Measurements from ENCODE around the gene OR5P2.
"Not testable (repeated sequence)": the region's sequence is repeated elsewhere in the genome, so short reads cannot be mapped to it uniquely, and the experiment has no call there.

The OR5P2 gene, protein sequence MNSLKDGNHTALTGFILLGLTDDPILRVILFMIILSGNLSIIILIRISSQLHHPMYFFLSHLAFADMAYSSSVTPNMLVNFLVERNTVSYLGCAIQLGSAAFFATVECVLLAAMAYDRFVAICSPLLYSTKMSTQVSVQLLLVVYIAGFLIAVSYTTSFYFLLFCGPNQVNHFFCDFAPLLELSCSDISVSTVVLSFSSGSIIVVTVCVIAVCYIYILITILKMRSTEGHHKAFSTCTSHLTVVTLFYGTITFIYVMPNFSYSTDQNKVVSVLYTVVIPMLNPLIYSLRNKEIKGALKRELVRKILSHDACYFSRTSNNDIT

DNA sequence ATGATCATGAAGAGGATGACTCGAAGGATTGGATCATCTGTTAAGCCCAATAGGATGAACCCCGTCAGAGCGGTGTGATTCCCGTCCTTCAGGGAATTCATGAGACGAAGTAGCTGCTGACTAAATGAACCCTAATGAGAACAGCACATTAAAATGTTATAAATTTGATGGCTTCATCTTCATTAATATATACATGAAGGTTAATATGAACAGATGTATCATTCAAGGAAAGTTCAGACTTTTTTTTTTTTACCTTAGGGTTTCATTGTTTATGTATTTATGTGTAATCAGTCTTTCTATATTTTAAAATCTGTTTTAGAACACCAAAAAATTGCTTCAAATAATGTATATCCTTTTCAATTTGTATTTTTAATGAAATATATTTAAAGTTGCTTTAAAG is at the start of gene OR5P2:
Gene OR5P2, minus strand, starts transcription at position 101 of the 400 bp plus-strand sequence. Its CDS starts 0 bp downstream, at position 101.
- DNase-seq (ENCODE audit: low read depth): no peak

DNA sequence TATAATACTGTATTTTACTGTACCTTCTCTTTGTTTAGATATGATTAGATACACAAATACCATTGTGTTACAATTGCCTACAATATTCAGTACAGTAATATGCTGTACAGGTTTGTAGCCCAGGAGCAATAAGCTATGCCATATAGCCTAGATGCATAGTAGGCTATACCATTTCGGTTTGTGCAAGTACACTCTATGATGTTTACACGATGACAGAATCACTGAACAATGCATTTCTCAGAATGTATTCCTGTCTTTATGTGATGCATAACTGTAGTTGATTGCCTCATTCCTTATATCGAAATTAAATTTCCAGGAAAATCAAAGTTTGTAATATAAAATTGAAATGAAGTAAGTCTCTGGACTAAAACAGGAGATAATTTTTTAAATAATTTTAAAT is 49.3 kb upstream of the OR5P2 start:
- no peak for DNase-seq (ENCODE audit: low read depth)

DNA sequence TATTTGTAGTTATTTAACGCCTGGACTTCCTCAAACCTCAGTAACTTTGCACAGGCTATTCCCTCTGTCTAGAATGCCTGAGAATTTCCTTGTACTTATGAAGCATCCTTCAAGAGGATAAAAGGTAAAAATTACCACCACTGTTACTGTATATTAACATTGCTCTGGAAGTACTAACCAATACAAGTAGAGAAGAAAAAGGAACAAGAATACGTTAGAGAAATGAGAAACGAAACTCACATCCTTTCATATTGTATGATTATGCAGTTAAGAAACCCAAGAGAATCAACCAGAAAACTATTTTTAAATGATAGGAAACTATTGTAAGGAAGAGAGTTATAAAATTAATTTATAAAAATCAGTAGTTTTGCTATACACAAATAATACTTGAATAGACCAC is 48.2 kb upstream of the OR5P2 start:
- no peak for DNase-seq (ENCODE audit: low read depth)

DNA sequence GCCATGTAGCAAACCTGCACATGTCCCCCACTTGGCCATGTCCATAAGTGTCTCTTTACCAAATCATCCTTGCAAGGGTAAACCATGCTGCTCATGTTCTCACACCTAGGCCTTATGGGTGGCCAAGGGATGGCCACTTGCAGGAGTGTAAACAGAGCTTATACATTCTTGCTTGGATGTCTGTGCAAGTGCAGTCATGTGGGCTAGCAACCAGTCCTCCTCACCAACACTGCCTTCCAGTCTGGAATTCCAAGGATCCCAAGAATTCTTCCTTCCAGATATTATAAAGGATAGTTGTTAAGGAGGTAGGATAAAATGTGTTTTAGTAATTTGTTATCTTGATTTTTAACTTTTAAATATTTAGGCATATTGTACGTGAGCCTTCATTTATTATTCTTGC is 47.8 kb upstream of the OR5P2 start:
- no peak for DNase-seq (ENCODE audit: low read depth)

DNA sequence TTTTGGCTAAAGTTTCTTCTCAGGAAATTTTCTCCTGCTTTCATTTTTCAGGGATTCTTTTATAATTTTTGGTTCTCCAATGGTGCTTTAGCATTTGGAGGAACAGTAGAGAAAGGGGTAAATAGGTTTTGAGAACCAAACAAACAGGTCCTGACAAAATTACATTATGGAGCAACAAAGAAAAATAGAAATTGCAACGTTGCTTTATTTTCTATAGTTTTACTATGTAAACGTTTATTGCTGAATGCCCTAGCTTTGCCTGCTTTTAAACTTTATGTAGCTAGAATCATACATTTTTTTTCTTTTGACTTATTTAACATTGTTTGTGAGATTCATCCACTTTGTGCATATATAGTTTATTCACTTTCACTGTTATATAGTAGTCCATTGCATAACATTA is 43.8 kb upstream of the OR5P2 start:
- DNase-seq (ENCODE audit: low read depth): no peak

DNA sequence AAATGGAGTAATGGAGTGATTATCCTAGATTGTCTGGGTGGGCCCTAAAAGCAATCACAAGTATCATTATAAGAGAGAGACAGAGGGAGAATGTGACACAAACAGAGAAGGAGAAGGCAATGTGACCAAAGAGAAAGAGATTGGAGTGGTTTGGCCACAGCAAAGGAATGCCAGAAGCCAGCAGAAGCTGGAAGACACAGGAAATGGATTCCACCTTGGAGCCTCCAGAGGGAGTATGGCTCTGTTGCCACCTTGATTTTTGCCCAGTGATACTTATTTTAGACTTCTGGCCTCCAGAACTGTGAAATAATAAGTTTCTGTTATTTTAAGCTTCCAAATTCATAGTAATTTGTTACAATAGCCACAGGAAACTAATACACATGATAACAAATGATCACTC is 36.8 kb upstream of the OR5P2 start:
- DNase-seq (ENCODE audit: low read depth): no peak

DNA sequence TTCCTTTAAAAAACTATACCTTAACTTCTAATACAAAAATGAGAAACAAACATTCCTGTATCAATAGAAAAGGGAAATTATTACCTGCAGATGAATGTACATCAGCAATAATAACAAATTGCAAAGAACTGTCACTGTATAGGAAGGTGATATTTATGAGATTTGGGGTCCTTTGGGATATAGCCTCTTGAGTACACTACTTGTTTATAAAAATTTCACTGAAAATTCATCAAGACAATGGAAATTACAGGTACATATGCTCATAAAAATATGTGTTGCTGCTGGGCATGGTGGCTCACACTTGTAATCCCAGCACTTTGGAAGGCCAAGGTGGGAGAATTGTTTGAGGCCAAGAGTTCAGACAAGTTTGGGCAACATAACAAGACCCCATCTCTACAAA is 34.0 kb upstream of the OR5P2 start, which contains the start of gene OR5P3:
Gene OR5P3, minus strand, starts transcription at position 101 of the 400 bp plus-strand sequence.
- no peak for DNase-seq (ENCODE audit: low read depth)

DNA sequence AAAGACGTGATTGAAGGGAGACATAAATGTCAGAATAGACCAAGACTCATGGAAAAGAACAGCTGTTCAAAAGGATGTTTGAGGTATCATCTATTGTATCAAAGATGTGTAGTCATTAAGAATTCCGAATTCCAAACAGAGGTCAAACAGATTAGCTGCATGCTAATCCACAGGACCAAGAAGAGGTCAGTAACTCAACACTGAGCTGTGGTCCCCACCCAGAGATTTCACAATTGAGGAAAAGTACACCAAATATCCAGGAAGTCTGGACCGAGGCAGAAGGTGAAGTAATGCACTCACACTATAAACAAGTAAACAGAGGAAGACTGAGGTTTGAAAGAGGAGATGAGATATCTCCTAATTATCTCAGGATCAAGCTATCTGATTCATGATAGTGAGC is 29.6 kb upstream of the OR5P2 start:
- no peak for DNase-seq (ENCODE audit: low read depth)

DNA sequence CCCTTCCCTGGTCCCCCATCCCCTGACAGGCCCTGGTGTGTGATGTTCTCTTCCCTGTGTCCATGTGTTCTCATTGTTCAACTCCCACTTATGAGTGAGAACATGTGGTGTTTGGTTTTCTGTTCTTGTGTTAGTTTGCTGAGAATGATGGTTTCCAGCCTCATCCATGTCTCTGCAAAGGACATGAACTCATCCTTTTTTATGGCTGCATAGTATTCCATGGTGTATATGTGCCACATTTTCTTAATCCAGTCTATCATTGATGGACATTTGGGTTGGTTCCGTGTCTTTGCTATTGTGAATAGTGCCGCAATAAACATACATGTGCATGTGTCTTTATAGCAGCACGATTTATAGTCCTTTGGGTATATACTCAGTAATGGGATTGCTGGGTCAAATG is 23.7 kb upstream of the OR5P2 start:
- DNase-seq (ENCODE audit: low read depth): not testable (repeated sequence)

DNA sequence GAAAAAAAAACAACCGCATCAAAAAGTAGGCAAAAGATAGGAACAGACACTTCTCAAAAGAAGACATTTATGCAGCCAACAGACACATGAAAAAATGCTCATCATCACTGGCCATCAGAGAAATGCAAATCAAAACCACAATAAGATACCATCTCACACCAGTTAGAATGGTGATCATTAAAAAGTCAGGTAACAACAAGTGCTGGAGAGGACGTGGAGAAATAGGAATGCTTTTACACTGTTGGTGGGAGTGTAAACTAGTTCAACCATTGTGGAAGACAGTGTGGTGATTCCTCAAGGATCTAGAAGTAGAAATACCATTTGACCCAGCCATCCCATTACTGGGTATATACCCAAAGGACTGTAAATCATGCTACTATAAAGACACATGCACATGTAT is 18.2 kb upstream of the OR5P2 start:
- not testable (repeated sequence) for DNase-seq (ENCODE audit: low read depth)

DNA sequence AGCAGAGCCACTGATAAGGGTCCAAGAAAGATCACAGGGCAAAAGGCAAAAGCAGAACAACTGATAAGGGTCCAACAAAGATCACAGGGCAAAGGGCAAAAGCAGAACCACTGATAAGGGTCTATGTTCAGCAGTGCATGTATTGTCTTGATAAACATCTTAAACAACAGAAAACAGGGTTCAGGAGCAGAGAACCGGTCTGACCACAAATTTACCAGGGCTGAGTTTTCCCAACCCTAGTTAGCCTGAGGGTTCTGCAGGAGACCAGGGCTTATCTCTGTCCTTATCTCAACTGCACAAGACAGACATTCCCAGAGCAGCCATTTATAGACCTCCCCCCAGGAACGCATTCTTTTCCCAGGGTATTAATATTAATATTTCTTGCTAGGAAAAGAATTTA is 13.6 kb upstream of the OR5P2 start:
- not testable (repeated sequence) for DNase-seq (ENCODE audit: low read depth)

DNA sequence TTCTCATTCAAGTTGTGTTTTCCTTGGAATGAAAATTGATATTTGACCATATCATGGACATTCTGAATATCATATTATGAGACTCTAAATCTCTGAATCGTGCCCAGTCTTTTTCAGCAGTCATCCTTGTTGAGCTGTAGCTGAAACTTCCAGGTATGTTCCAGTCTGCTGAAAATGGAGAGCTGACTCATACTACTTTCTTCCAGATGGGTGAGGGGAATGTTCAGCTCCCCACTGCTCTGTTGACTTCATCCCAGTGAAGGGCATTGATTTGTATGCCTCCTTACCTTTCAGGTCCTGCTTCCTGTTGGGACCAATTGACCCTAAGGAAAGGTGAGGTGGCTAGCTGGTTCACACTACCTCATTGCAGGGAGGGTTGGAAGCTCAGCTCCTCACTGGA is 3.5 kb downstream of the OR5P2 start:
- DNase-seq (ENCODE audit: low read depth): no peak

DNA sequence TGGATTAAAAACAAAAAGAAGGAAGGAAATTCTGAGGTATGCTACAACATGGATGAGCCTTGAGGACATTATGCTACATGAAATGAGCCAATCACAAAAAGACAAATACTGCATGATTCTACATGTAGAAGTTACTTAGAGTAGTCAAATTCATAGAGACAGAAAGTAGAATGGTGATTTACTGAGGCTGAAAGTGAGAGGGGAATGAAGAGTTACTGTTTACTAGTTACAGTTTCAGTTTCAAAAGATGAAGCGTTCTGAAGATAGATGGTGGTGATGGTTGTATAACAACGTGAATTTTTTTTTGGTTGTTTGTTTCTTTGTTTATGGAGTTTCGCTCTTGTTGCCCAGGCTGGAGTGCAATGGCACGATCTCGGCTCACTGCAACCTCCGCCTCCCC is 9.5 kb downstream of the OR5P2 start:
- DNase-seq (ENCODE audit: low read depth): no peak

DNA sequence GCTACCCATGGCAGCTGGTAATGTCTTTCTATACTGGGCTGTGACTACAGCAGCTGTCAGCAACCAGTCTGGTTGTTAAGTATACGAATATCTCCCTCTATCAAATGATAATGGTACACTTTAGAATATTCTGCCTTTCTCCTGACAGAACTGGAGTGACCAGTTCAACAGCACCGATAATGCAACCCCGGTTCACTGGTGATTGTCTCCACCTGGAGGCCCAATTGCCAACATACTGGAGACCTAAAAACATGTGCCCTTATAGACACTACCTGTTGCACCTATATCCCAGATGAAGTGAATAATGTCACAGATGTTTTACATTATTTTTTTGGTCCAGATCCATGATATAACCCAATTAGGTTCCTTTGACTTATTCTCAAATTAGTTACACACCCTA is 21.1 kb downstream of the OR5P2 start:
- DNase-seq (ENCODE audit: low read depth): no peak

DNA sequence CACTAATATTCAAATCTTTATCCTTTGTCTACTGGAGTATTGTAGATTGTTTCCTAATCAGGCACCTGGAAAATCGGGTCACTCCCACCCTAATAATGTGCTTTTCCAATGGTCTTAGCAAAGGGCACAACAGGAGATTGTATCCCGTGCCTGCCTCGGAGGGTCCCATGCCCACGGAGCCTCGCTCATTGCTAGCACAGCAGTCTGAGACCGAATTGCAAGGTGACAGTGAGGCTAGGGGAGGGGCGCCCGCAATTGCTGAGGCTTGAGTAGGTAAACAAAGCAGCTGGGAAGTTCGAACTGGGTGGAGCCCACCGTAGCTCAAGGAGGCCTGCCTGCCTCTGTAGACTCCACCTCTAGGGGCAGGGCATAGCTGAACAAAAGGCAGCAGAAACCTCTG is 32.4 kb downstream of the OR5P2 start:
- DNase-seq (ENCODE audit: low read depth): not testable (repeated sequence)

DNA sequence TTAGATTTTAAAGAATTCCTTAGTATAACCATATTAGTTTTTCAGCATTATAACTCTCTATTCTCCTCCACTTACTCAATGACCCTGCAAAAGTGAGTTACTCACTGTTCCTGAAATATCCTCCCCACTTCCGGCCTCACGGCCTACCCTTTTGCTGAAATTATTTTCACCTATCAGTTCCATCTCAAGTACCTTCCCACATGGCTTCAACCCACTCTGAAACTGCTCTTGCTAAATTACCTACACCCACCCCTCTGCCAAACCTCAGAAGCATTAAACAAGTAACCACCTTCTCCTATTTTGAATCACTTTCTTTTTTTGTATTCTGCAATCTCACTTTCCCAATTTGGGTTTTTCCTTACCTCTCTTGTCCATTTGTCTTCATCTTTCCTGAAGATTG is 37.7 kb downstream of the OR5P2 start:
- no peak for DNase-seq (ENCODE audit: low read depth)

DNA sequence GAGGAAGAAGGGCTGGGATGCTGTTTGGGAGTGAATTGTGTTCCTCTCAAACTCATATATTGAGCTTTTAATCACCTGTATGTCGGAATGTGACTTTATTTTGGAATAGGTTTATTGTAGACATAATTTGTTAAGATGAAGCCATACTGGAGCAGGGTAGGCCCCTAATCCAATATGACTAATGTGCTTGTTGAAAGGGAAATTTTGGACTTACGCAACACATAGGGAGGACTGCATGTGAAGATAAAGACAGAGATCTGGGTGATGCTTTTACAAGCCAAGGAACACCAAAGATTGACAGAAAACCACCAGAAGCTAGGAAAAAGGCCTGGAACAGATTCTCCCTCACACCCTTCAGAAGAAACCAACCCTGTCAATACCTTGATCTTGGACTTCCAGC is 47.3 kb downstream of the OR5P2 start:
- no peak for DNase-seq (ENCODE audit: low read depth)
